Activated CD4-positive, CD25-positive, alpha-beta regulatory T cell (primary cell): ENCODE results near the gene NFRKB.

Experiments
- DNase-seq, 4 experiments: peaks; one replicate each; lab custom pipeline; 2025; lab: John Stamatoyannopoulos, UW

The NFRKB gene

DNA sequence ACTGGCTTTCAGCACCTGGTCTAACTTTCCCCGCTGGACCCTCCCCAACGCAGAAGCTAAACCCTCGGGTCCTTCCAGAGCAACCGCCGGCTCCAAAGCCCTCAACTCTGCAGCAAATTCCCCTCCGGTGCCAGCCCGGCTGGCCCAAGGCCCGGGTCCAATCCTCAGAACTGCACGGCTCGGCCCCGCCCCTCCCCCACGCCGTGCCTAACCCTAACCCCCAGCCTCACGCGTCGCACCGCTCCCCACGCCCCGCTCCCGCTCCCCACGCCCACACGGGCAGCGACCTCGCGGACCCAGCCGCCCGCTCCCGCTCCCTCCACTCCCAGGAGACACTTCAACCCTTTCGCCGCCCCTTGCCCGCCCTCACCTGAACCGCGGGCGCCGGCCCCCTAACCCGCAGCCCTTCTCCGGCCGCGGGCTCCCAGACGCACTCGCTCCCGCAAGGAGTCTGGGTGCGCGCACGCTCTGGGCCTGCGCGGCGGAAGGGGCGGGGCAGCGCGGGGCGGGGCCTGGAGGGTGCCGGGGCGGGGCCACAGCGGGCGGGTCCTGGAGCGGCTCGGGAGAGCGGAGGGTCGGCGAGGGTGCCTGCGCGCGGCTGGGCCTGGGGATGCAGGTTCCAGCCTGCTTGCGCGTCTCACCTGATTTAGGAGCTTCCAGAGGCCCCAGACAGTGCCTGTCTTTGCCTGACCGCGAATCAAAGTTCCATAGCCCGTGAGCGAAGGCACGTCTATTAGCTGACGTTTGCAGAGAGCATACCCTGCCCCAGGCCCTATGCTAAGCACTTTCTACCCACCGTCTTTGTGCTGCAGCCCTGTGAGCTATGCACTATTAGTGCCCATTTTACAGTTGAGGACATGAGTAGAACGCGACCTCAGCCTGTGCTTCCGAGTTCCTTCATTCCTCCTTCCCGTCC is at the start of gene NFRKB:
NFRKB (minus strand) TSS at position 453 of the 916 bp plus-strand sequence. CDS start 2,729 bp downstream, outside the sequence.
- peak; percentile 74 to 79 (median 76) for DNase-seq

DNA sequence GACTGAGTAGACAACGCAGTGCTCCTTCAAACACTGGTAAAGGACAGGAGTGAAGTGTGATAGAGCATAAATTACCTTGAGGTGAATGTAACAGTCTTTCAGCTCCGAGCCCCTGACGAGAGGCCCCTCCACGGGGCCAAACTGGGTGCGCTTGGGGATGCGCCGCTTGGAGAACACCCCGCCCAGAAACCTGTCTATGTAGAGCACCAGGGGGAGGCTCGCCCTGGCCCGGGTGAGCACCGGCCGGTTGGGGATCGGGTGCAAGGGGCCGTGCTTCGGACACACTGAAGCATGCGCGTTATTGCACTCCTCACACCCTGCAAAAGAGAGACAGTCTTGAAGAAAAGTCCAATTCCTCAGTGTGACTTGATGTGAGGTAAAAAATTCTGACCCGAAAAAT is 49.3 kb upstream of the NFRKB start:
- DNase-seq: no peak

DNA sequence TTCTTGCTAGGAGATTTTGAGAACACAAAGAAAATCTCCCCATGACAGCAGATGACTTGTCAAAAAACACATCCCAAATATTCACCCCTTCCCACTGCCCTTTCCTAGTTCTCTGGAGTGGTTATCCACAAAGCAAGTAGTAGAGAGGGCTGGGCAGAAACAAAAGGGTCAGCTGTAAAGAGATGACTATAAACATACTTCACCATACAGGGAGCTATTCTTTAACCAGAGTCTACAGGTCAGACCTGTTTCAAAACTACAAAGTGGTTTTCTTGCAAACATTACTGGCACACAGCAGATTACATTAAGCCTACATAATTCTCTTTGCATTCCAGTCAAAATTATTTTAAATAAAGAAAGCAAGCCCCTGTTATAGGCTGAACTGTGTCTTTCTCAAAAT is 47.7 kb upstream of the NFRKB start:
- no peak for DNase-seq

DNA sequence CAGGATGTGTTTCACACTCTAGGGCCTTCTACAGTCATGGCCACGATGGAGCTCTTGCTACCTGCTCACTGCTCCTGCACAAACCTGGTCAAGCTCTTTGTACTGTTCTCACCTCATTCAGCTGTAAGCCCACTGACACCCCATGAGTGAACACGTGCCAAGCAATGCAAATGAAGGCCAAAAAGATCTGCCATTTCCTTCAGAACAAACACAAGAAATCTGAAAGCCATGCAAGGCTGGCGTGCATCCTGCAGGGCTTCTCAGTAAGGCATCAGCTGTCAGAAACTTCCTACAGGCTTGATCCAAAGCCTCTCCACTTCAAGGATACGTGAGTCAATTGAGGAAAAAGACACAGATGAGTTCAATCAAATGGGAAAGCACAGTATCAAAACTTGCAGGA is 44.1 kb upstream of the NFRKB start:
- DNase-seq: no peak

DNA sequence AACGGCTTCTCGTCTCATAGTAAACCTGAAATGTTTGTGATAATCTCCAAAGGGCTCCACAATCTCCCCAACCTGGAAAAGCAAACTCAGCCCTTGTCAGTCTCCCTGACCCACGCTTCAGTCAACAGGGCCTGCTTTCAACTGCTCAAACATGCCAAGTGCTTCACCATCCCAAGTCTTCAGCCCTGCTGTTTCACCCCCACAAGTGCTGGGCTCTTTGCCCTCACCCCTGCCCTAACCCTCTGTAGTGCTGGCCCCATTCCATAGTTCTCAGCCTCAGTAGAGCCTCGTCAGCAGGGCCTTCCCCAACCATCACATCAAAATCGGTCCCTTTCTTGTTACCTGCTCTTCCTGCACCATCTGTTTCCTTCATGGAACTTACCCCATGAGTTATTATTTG is 43.4 kb upstream of the NFRKB start:
- DNase-seq: no peak

DNA sequence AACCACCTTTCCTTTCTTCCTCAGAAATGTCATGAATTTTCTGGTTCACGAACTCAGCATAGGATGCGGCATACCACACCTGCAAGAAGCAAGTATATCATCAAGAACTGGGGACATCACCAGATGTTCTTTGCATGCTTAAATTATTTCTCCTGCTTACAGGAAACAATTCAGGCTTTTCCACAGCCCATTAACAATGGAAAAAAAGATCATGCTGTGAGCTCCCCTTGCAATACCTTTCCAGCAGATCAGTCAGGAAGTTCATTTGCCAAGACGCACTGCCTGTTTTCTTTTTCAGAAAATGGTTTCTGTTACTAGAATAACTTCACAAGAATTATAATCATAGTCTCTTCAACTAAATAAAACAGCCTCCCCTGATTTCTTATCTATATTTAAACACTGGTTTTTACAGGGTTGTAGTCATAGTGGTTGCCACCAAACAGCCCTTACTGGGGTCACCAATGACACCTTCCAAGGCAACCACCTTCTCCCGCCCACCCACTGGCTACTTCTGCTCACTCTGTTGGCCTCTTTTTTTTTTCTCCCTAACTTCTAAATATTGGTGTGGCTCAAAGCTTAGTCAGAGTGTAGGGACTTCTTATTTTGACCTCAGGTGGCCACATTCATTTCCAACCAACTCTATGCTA is 42.3 kb upstream of the NFRKB start:
- no peak for DNase-seq

DNA sequence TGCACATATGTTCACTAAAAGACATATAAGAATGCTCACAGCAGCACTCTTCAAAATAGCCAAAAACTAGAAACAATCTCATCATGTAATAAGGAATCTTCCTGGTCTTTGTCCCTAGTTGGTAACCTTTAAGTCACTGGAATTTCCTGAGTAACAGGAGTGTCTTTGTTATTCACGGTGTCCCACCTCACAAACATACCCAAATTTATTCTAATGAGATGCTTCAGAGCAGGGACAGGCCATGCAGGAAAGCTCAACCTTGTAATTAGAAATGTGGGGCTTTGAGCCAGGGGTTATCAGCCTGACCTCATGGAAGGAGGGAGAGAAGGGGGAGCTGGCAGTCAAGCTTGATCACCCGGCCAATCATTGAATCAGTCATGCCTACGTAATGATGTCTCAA is 40.3 kb upstream of the NFRKB start:
- no peak for DNase-seq

DNA sequence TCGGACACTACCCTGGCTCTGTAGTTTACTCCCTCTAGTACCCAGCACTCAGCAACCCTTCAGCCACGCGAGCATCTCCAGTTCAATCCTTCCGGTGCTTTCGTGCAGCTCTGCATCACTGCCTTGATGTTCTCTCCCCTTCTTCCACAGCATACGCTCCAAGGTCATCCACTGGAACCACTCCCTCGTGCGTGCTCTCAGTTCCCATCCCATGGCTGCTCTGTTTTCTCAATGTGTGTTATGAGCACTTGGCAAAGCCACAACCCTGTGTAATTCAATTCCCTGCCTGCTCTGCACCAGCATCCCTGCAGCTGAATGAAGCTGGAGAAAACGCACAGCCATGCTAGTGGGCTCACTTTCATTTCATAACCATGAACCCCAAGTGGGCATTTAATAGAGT is 38.5 kb upstream of the NFRKB start:
- no peak for DNase-seq

DNA sequence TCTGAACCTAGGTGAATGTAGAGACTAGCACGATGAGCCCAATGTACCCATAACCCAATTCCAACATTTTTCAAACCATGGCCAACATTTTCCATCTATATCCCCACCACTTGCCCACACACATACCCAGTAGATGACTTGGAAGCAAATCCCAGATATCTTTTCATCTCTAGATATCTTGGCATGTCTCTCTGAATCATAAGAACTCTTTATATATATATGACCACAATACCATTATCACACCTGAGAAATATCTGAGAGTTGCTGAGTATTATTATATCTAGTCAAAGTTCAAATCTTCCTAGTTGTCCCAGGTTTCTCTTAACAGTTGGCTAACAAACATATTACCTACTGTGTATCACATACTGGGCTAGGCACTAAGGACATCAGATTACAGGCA is 37.9 kb upstream of the NFRKB start:
- no peak for DNase-seq

DNA sequence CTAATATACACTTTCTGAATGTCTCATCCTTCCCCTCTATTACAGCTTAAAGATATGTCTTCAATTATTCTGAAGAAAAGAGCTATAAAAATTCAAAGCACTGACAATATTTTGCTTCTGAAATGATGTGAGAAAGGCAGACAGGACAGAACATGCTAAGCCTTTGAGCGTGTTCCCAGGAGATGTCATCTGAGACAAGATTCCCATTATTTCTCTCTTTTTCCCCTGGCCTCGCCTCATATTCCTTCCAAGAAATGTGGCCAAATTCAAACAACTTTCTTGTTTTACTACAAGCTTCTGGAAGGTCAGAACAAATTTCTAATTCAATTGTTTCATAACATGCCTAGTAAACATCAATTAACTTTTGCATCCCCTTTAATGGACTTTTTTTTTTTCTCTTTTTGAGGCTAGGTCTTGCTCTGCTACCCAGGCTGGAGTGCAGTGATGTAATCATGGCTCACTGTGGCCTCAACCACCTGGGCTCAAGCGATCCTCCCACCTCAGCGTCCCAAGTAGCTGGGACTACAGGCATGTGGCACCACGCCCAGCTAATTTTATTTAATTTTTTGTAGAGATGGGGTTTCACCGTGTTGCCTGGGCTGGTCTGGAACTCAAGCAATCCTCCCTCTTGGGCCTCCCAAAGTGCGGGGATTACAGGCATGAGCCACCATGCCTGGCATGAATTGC is 37.1 kb upstream of the NFRKB start:
- DNase-seq: no peak

DNA sequence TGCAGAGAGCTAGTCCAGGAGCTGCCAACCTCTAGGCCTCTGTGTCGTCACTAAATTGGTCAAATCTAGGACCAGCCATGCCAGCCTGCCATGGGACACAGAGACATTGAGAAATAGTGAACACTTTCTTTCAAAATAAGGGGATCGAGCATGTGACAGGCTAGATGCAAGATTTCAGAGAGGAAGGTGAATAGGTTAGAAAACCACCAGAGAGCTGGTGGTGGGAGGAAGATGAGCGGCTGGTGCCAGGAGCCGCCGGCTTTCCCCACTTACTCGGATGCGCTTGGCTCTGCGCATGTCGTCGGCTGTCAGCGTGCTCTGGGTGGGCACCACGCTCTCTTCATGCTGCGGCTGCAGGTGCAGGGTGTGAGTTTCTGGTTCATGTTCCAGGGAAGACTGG is 35.4 kb upstream of the NFRKB start:
- DNase-seq: no peak

DNA sequence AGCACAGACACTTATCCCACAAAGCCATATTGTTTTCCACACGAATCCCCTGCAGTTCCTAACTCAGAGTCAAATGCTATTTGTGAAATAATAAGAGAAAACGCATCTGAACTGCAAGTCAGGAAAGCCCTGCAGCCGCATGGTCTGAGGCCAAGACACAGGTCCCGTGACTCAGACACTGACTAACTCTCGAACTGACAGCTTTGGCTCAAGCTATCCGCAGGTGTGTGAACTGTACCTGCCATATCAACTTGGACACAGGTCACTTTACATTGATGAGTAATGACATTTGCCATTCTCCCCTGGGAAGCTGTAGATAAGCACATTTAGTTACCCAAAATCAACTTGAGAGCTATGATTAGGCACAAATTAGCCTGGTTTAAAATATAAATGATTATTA is 34.9 kb upstream of the NFRKB start:
- DNase-seq: no peak

DNA sequence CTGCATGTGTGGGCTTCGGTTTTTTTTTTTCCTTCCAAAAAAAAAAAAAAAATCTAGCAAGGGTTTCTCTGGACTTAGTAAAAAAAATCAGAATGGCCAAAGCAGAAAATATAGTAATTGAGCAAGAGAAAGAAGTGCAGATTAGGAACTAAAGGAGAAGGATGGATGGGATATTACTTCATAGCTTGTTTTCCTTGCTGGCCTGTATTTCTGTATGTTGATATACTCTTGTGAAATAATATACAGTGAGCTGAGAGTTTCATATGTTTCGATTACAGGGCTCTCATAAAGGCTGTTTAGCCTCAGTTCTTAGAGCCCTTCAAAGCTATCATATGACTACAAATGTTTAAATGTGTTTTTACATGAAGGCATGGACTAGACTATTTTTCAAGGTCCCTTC is 34.3 kb upstream of the NFRKB start:
- DNase-seq: no peak

DNA sequence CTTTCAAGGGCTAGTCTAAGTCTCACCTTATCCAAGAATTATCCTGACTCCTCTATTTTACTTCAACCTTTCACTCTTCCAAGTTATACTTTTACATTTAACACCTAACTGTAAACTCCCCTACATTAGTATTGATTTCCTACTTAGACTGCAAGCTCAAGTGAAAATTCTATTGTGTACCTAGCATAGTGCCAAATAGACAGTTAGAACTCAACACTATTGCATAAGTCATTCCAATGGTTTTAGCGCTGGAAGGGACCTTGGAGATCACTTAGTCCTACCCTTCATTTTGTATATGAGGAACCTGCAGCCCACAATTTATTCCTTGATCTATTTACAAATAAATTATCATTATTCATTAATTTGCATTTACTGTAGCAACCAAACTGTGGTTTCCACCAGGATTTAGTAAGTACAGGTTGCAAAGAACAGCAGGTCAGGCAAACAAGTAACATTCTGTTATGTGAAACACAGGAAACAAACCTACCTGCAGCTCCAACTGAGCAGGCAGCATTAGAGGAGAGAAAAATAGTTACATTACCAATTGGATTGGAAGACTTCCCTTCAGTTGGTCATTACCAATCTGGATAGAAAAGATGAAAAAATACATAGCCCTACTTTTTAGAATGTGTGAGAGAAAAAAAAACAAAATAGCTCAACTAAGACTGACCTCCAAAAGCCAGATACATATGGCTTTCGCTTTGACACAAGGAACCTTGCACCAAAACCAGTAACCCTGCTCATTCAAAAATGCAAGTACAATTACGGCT is 33.7 kb upstream of the NFRKB start:
- DNase-seq: no peak

DNA sequence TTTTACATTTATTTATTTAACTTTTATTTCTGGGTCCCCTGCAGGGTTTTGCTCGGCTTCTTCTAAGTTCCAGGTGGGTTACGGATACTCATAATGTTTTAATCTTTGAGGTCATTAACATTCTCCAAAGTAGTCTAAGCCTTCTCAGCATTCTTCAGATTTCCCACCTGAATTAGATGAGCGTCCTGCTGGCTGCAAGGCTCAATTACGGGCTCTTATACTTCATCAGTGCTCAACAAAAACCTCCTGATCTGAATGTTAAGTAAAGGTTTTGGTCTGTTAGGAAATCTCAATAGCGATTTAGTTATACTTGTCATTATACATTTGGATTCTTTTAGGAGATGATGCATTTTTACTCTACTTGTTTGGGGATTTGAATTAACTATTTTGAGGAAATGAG is 27.3 kb upstream of the NFRKB start:
- DNase-seq: no peak

DNA sequence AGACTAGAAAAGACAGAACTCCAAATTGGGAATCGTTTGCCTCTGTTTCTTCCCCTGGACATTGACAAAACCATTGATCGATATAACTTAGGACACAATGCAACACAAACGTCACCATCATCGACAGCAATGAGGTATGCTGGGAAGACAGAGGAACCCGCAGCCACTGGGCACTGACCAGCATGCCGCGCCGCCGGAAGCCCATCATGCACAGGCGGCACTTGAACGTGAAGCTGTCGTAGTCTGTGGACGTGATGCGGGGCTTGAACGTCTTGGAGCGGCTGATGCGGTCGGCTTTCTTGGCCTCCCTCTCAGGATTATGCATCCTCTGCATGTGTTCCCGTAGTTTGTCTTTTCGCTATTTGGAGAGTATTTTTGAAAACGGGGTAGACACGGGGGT is 23.0 kb upstream of the NFRKB start:
- no peak for DNase-seq

DNA sequence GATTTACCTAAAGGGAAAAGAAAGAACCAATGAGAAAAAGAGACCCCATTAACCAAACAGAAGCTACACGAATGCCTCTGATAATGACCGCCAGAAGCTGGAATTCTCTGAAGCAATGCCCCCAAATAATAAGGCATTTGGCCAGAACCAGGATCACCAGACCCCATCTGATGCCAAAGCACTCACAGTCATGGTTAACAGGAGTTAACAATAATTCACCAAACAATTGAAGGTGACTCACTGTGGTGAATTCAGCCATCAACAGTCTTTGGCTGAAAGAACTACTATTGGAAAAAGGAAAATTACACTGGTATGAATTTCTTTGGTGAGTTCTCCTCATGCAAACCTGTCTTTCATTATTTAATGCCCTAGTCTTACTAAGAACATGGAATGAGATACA is 21.9 kb upstream of the NFRKB start:
- DNase-seq: no peak

DNA sequence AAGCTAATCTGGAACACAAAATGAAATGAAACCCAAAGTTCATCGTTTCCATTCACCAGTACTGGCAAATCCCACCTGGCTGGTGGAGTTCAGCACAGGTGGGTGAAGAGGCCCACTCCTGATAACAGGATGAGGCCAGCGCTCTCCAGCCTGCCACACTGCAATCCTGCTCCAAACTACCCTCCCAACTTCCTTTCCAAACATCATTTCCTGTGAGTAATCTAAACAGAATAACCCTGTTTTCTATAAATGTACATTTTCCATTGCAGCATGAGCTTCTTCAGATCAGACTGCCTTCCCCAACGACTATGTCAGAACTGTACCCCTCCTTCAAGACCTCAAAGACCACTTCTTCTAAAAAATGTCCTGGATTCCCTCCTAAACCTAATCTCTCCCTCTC is 15.9 kb upstream of the NFRKB start:
- no peak for DNase-seq

DNA sequence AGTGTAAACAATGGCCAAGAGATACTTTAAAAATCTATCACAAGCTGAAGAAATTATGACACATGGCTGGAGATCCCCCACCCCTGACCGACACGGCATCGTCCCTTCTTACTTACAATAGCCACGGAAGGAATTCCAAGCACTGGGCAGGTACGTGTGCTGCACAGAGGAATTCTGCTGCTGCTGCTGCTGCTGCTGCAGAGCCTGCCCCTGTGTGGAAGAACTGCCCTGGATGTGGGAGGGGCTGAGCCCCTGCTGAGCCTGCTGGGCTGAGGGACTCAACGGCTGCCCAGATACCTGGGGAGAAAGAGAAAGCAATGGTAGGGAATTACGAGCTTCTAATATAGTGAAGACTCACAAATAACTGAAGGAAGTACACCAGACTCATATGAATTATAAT is 15.0 kb upstream of the NFRKB start:
- DNase-seq: no peak

DNA sequence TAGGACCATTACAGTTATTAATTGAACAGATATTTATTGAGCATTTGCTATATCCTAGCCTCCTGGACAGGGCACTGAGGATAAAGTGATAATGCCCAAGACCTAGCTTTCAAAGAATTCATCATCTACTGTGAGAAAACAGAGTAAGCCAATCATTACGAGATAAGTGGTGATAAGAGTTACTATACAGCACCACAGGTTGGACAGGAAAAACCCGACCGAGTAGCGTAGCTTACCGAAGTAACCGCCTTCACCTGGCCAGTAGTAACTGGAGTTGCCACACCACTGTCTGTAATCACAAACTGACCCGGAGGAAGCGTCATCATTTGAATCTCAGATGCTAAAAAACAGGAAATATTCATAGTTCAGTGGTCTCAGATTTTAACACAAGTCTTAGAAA is 10.0 kb upstream of the NFRKB start:
- DNase-seq: no peak

DNA sequence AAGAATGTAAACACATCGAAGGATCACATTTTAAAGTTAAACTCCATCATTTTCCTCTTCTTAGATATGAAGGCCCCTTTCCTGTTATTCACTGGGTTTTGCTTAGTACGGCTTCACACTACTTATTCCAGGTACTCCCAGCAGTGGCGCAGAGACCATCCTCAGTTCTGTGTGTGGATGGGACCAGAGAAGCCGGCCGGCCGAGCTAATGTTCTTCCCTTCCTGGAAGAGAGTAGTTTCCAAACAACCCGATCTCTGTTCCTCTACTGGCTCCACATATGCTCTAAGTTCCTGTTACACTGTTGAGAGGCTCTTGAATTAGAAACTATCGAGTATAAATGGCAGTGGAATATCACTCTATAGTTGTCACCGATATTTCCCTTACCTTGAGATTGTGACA is 684 bp upstream of the NFRKB start:
- DNase-seq: no peak
